A673 (cell line): ENCODE data around the gene AQR. TPM values are rescaled to one million over a fixed set of nuclear protein-coding genes. Genes with fewer than 3 reads are reported as not detected.

Experiments
- BruUV-seq: library from RNA; stranded (reverse); fragments of 400-500 nt; replicated peaks from 2 replicates; lab custom pipeline; 2021; lab: Mats Ljungman, UMichigan
- CTCF ChIA-PET: fragments of 300-600 bp; sonication (Branson Sonifier 250); formaldehyde crosslinking; loops from one replicate; lab custom pipeline; 2022; ENCODE audit warnings: antibody characterized with exemption; lab: Charles Lee
- POLR2A ChIA-PET: fragments of 300-600 bp; sonication (Branson Sonifier 250); formaldehyde crosslinking; loops from one replicate; lab custom pipeline; 2022; ENCODE audit warnings: antibody characterized with exemption; ENCODE audit not compliant: low non-redundant PET; lab: Charles Lee
- DNase-seq: peaks from one replicate; pipeline ENCODE4 v3.0.0-alpha.2; 2015; ENCODE audit warnings: low spot score
- H3K27ac ChIP-seq: fragments of 200-600 bp; sonication (generic); 2 replicates; pipeline ENCODE4 v1.5.1; 2016; ENCODE audit warnings: mixed run types, low read depth, mild to moderate bottlenecking, mixed read lengths, antibody characterized with exemption, low read length; ENCODE audit not compliant: poor library complexity, severe bottlenecking
- H3K27me3 ChIP-seq: fragments of 200-600 bp; sonication (generic); replicated peaks from 2 replicates; pipeline ENCODE4 v1.6.1; 2017; ENCODE audit warnings: mixed run types, low read depth, mild to moderate bottlenecking, mixed read lengths, antibody characterized with exemption, low read length; ENCODE audit not compliant: insufficient read depth, poor library complexity
- H3K36me3 ChIP-seq: fragments of 200-600 bp; sonication (generic); 2 replicates; pipeline ENCODE4 v1.6.1; 2016; ENCODE audit warnings: mixed run types, mild to moderate bottlenecking, mixed read lengths, antibody characterized with exemption, low read length; ENCODE audit not compliant: insufficient read depth, poor library complexity, severe bottlenecking
- H3K4me1 ChIP-seq: fragments of 200-600 bp; sonication (generic); 2 replicates; pipeline ENCODE4 v1.6.1; 2017; ENCODE audit warnings: mixed run types, mild to moderate bottlenecking, mixed read lengths, antibody characterized with exemption, low read length; ENCODE audit not compliant: insufficient read depth, poor library complexity, severe bottlenecking
- H3K4me3 ChIP-seq: fragments of 200-600 bp; sonication (generic); 2 replicates; pipeline ENCODE4 v1.5.1; 2016; ENCODE audit warnings: low read depth, mixed run types, mild to moderate bottlenecking, mixed read lengths, low read length; ENCODE audit not compliant: poor library complexity, severe bottlenecking
- H3K9me3 ChIP-seq: fragments of 200-600 bp; sonication (generic); 2 replicates; pipeline ENCODE4 v1.6.1; 2016; ENCODE audit warnings: mixed run types, low read depth, mild to moderate bottlenecking, mixed read lengths, antibody characterized with exemption, low read length; ENCODE audit not compliant: poor library complexity, severe bottlenecking
- EZH2 ChIP-seq: fragments of 200-600 bp; sonication (generic); IDR thresholded peaks from 2 replicates; pipeline ENCODE4 v1.6.1; 2017; ENCODE audit warnings: borderline replicate concordance, low read depth, mild to moderate bottlenecking, mixed read lengths, antibody characterized with exemption, low read length; ENCODE audit not compliant: poor library complexity, severe bottlenecking
- intact Hi-C: fragments of 100-400 bp; cut with micrococcal nuclease; formaldehyde crosslinking; loops from one replicate; pipeline ENCODE4 v1.10.0; 2022; ENCODE audit not compliant: unreplicated experiment
- total RNA-seq: library from RNA; stranded (reverse); gene quantifications from 2 replicates; pipeline ENCODE4 v1.2.3, GENCODE V29; 2021
- TF ChIP-seq, protein P1 (sequence below): fragments of 300-800, 200-600 bp; sonication (generic); conservative IDR thresholded peaks from 2 replicates; pipeline ENCODE4 v1.5.1; 2017; ENCODE audit warnings: low read depth, mild to moderate bottlenecking, antibody characterized with exemption, low read length, moderate library complexity, mixed read lengths

The AQR gene
- total RNA-seq, 1 experiment from 2014 or later: 34.2 TPM

DNA sequence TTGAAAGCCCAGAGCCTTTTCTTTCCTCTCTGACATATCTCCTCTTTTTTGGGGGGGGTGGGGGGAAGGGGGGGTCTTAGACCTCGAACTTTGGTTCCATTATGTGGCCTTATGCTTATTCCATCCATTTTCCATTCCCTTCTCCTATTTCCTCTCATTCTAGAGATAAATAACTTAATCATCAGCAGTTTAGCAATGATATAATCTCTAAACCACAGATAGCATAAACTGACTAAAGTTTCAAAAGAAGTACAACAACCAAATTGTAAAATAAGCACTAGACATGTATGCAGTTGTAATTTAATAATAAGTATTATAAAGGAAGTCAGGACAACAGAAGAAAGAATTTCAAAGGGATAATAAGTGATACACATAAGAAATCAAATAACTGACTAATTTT, 64.5 kb downstream of the AQR start:
- POLR2A ChIA-PET: no interaction called here
- no peak for TF ChIP-seq EZH2
- TF ChIP-seq, protein P1, sequence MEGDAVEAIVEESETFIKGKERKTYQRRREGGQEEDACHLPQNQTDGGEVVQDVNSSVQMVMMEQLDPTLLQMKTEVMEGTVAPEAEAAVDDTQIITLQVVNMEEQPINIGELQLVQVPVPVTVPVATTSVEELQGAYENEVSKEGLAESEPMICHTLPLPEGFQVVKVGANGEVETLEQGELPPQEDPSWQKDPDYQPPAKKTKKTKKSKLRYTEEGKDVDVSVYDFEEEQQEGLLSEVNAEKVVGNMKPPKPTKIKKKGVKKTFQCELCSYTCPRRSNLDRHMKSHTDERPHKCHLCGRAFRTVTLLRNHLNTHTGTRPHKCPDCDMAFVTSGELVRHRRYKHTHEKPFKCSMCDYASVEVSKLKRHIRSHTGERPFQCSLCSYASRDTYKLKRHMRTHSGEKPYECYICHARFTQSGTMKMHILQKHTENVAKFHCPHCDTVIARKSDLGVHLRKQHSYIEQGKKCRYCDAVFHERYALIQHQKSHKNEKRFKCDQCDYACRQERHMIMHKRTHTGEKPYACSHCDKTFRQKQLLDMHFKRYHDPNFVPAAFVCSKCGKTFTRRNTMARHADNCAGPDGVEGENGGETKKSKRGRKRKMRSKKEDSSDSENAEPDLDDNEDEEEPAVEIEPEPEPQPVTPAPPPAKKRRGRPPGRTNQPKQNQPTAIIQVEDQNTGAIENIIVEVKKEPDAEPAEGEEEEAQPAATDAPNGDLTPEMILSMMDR: no peak
- Histone ChIP-seq H3K4me3 (no peak overlapping the region), H3K36me3 (peaks cover 31% of the 10 kb centered on the region), H3K9me3 (no peaks in the 10 kb centered on the region), H3K27ac (no peak overlapping the region), H3K27me3 (no peaks in the 10 kb centered on the region), H3K4me1 (no peaks in the 10 kb centered on the region)
- no TSS peak for BruUV-seq
- CTCF ChIA-PET: no interaction called here
- intact Hi-C loops: no loop called here
- no peak for DNase-seq

DNA sequence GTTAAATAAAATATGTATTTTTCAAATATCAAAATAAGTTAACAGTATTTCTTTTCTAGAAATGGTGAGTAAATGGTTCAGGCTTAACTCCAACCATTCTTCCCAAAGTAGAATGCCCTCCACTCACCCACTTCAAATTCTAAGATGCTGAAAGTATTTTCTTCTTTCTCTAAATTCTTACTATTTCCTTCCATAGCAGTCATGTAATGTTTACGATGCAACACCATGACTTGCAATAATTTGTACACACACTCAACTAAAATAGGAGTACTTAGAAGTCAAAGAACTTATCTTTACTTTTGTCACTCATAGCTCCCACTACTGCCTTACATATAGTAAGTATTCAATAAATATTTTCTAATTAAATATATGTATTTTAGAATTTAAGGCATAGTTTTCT, 65.0 kb downstream of the AQR start:
- BruUV-seq: no TSS peak
- intact Hi-C loops: no loop called here
- TF ChIP-seq, protein P1: no peak
- no peak for TF ChIP-seq EZH2
- no peaks in the 10 kb centered on the region for H3K27me3 ChIP-seq
- no peak overlapping the region for H3K4me3 ChIP-seq
- H3K27ac ChIP-seq: no peak overlapping the region
- H3K36me3 ChIP-seq: peaks cover 31% of the 10 kb centered on the region
- ChIA-PET CTCF (no interaction called here), POLR2A (no interaction called here)
- H3K4me1 ChIP-seq: no peaks in the 10 kb centered on the region
- no peaks in the 10 kb centered on the region for H3K9me3 ChIP-seq
- DNase-seq: no peak

DNA sequence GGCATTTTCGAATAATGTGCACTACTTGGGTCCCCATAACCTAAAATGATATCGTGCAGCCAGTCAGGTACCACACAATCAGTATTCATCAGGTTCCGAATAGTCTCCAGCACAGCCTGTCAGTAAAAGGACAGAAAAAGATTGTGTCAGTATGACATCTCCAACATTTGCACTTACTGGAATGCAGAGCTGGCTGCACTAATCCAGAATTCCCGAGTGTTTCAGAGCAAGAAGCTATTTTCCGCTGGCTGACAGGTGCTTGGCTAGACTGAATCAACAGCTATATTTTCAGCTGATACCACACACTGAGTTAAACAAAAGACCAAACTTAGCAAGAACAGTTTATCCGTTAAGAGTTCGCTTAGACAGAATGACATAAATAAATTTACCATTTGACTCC, 68.8 kb downstream of the AQR start:
- no peak overlapping the region for H3K4me3 ChIP-seq
- peaks cover 11% of the 10 kb centered on the region for H3K36me3 ChIP-seq
- no peaks in the 10 kb centered on the region for H3K9me3 ChIP-seq
- no peak for DNase-seq
- ChIA-PET POLR2A (no interaction called here), CTCF (no interaction called here)
- TF ChIP-seq EZH2: no peak
- TF ChIP-seq, protein P1: no peak
- intact Hi-C loops: no loop called here
- H3K27ac ChIP-seq: no peak overlapping the region
- BruUV-seq: no TSS peak
- H3K27me3 ChIP-seq: no peaks in the 10 kb centered on the region
- no peaks in the 10 kb centered on the region for H3K4me1 ChIP-seq
